Fibroblast of gingiva (primary cell): ENCODE measurements around the gene KLK15.
"Not testable (repeated sequence)": the region's sequence is repeated elsewhere in the genome, so short reads cannot be mapped to it uniquely, and the experiment has no call there.

Source experiments
- DNase-seq: peaks from one replicate; pipeline ENCODE4 v3.0.0-alpha.2; 2011; ENCODE audit warnings: low read depth

The KLK15 gene

GRCh38 chr19:50820549-50821247 is 12.7 kb downstream of the KLK15 start:
- no peak for DNase-seq

DNA sequence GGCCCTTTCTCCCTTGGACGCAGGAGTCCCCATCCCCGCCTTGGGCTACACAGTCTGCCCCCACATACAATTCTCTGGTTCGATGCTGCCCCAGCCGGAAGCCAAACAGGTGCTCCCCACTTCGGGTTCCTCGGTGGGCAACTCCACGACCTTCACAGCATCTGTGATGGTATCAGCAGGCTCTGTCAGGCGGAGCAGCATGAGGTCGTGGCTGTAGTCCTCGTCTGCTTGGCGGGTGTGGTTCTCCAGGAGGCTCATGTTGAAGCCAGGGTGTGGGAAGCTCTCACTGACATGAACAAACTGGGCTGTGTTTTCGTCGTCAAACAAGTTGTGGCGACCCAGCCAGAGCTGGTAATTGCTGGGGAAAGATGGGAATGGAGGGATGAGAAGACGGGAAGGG is 13.3 kb downstream of the KLK15 start:
- DNase-seq: no peak

DNA sequence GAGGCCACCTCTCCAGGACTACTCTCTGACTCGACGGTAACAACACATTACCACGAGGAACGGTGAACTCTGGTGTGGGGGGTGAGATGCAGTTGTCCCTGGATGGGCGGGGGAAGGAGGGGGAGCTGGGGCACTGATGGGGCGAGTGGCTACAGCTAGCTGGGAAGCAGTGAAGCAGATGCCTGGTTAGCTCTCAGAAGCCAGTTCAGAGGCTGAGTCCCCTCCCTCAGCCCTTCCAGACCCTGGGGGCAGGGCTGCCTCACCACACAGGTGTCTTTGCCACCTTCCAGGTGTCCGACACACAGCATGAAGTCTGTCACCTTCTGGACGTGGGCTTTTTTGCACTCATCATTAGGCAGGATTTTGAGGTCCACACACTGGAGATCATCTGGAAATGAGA is 13.7 kb downstream of the KLK15 start:
- no peak for DNase-seq

DNA sequence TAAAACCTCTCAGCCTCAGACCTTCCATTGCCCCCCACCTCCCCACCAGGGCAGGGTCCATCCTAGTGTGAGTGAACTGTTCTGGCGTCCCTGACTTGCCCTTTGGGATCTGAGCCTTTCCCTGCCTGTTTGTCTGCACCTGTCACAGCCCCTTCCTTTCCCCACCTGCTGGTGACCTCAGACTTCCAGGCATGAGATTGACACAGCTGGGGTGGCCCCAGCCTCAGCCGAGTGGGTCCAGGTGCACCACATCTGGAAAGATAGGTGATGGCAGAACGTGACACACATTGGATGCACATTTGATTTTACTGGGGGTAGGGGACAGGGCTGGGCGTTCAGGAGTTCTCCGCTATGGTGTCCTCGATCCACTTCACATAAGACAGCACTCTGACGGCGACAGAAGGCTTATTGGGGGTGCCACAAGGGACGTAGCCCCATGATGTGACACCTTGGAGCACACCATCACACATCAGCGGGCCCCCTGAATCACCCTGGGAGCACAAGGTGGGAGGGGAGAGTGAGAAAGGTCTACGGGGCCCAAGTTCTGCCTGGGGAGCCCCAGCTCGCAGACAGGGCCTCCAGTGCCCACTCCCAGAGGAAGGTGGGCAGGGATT is 14.4 kb downstream of the KLK15 start:
- DNase-seq: no peak

DNA sequence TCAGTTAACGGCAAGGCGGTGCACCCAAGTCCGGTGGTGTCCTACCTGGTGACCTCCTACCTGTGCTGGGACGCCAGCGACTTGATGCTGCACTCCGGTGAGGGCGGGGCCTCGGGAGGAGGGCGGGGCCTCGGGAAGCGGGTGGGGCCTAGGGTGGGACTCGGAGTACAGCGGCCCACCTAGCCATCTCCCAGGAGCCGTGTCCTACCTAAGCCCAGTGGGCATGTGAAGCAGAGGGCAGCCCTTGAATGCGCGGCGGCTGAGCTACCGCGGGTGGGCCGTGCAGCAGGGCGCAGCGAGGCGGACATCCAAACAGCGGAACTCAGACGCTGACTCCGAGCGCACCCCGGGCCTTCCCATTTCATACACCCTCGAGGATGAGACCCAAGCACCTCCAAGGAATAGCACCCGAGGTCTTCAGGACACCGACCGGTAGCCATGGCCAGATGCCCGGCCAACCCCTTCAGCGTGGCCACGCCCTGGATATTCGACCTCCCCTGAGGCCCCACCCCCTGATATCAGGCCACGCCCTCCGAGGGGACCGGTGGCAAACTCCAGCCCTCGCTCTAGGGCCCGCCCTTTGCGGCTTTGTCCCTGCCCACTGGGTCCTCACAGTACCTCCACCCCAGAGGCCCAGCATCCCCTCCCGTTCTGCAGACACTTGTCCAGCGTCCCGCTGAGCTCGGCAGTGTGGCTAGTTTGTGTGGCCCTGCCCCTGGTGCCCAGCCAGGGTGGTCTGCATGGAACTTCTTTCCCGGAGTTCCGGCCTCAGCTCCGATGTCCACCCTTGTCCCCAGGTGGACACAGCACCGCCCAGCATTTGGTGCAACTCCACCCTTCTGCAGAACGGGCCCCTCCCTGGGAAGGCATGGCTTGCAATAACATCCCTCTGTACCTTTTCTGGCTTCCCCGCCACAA is 15.2 kb downstream of the KLK15 start:
- no peak for DNase-seq

GRCh38 chr19:50815439-50815838 is 17.9 kb downstream of the KLK15 start:
- DNase-seq: no peak

GRCh38 chr19:50814883-50815282 is 18.5 kb downstream of the KLK15 start:
- DNase-seq: no peak

- DNase-seq: no peak
These were observed 20.9 kb downstream of the KLK15 start for GRCh38 chr19:50812474-50812873.

DNA sequence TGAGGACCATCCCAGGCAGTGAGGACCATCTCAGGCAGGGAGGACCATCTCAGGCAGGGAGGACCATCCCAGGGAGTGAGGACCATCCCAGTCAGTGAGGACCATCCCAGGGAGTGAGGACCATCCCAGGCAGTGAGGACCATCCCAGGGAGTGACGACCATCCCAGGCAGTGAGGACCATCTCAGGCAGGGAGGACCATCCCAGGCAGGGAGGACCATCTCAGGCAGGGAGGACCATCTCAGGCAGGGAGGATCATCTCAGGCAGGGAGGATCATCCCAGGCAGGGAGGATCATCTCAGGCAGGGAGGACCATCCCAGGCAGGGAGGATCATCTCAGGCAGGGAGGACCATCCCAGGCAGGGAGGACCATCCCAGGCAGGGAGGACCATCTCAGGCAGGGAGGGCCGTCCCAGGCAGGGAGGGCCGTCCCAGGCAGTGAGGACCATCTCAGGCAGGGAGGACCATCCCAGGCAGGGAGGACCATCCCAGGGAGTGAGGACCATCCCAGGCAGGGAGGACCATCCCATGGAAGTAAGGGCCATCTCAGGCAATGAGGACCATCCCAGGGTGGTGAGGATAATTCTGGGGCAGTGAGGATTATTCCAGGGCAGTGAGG is 21.6 kb downstream of the KLK15 start:
- DNase-seq: not testable (repeated sequence)

GRCh38 chr19:50808856-50809255 is 24.5 kb downstream of the KLK15 start:
- DNase-seq: no peak

DNA sequence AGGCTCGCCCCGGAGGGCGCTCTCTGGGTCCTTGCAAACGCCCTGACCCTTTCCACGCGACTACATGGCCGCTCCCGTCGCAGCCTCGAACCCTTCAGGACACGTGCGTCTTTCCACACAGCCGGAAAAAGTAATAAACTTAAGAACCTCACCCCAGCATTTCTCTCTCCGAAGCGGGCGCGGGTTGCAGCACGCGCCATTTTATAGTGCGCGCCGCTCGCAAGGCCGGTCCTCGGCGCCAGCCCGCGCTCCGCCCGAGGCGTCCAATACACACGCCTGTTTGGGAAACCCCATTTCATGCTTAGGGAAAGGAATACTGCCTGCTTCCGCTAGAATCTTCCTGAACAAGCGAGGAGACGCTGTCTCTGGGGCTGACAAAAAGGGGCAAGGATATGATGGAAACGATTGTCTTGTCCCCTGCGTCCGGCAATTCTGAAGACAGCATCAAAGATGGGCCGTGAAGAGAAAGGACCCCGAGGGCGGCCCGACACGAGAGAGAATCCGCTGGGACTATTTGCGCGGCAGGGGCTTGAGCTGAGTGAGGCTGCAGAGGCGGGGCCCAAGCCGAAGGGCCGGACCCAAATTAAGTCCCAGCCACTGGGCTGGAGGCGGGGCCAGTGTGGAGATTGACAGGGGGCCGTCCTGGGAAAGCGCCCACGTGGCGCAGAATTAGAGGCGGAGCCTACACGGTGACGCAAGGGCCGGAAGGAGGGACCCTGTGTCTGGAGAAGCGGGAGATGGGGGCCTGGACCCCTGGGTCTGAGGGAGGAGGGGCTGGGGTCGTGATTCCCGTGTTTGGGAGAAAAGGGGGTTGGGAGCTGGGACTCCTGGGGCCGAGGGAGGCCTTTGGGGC is 28.7 kb downstream of the KLK15 start:
- DNase-seq: peak; percentile 99

GRCh38 chr19:50803633-50804419 is 29.5 kb downstream of the KLK15 start:
- DNase-seq: no peak

GRCh38 chr19:50801107-50801506 is 32.3 kb downstream of the KLK15 start:
- no peak for DNase-seq

DNA sequence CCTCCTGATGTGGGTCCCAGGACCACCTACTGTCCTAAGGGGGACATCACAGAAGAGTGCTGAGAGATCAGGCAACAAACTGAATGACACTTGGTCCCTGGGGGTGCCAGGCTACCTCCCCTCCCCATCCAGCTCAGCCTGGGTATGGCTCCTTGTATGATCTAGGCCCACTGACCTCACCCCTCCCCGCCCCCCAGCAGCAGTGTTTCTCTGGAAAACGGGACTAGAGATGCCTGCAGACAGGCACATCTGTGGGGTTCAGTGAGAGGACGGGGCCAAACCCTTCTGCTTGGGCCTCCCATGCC is 33.9 kb downstream of the KLK15 start:
- DNase-seq: no peak

DNA sequence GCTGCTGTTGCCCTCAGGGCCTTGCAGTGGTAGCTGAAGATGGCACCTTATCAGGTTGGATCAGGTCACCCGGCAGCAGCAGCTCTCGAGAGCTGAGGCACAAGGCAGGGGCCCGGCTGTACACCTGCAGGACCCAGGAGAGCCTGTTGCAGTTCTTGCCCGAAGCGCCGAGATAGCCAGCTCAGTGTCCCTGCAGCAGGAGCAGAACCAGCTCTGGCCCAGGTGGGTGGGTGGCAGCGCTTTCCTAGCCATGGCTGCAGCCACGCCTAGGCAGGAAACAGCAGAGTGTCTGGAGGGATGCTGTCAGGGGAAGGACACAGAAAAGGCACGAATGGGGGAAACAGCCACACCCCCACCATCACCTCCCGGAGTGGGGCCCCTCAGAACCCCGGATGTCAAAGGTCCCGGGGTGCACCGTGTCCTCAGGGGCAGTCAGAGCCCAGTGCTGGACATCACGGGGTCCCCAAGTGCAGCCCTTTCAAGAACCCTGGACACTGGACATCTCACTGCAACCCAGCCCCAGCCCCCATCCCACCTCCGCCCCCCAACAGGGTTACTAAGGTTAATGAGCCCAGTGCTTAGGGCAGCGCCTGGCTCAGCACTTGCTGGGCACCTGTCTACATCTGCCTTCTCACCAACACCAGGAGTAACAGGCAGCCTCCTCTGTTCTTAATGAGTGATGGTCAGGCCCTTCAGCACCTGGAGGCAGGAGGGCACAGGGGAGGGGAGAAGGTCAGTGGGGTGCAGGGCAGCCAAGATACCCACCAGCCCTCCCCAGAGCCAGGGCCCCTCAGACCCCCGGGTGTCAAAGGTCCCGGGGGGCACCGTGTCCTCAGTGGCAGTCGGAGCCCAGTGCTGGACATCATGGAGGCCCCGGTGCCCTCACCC is 34.5 kb downstream of the KLK15 start:
- DNase-seq: no peak

GRCh38 chr19:50797781-50798658 is 35.4 kb downstream of the KLK15 start:
- no peak for DNase-seq

DNA sequence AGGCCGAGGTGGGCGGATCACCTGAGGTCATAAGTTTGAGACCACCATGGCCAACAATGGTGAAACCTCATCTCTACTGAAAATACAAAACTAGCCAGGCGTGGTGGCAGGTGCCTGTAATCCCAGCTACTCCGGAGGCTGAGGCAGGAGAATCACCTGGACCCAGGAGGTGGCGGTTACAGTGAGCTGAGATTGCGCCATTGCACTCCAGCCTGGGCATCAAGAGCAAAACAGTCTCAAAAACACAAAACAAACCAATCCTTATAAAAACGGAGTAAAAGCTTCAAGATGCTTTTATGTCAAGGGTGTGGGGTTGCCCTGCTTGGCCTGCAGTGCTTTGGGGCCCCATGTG is 36.0 kb downstream of the KLK15 start:
- no peak for DNase-seq

DNA sequence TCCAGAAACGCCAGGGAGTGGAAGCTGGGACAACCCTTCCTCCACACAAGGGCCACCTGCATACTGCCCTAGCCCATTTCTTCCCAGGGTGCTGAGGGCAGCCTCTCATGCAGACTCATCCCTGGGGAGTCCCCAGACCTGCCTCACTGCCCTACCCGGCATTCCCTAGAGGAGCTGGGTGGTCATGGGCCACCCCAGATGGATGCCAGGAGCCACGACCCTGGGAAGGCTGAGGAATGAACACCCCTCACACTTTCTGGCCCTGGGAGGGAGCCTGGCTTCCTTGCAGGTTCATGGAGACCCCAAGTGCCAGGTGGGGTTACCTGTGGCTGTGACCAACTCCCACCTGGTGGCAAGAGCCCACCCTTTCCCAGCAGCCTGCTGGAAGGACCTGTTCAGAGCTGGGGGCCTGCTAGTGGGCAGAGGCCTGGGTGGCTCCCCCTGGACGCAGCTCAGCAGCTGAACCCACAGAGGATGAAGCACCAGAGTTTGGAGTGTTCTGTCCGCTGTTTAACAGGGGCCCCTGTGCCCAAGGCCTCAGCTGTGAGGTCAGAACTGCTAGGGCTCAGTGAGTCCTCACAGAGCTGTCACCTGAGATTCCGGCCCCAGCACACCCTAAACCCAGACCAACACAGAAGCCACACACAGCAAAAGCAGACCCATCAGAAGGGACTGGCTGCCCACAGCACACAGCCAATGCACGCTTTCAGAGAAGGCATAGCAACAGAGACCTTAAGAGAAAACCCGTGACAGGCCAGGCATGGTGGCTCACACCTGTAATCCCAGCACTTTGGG is 36.5 kb downstream of the KLK15 start:
- no peak for DNase-seq
